GM12878 (cell line): ENCODE results near the gene ISG20. TPM values are rescaled to one million over a fixed set of nuclear protein-coding genes. Genes with fewer than 3 reads are reported as not detected.

Experiments
- ATF7 ChIP-seq: fragments of 450-650 bp; IDR thresholded peaks from 2 replicates; pipeline ENCODE4 v1.6.1; 2016; ENCODE audit warnings: low read depth, mild to moderate bottlenecking
- BRCA1 ChIP-seq: IDR thresholded peaks from 2 replicates; pipeline ENCODE4 v1.6.1; 2011; ENCODE audit warnings: low read depth, low read length, improper control_type of control experiment
- DPF2 ChIP-seq: fragments of 450-650 bp; IDR thresholded peaks from 2 replicates; pipeline ENCODE4 v1.6.1; 2017; ENCODE audit warnings: mild to moderate bottlenecking
- EP300 ChIP-seq, 2 experiments: fragments of 150-350 bp in 1 of 2; IDR thresholded peaks; 2 replicates each; pipeline ENCODE4 v1.6.1; 2011 to 2012; ENCODE audit warnings: low read depth in 2 of 2, low read length in 2 of 2, borderline replicate concordance in 1 of 2, improper control_type of control experiment in 1 of 2, inconsistent platforms in 1 of 2; ENCODE audit not compliant: control insufficient read depth in 1 of 2
- FOS ChIP-seq: IDR thresholded peaks from 3 replicates; pipeline ENCODE4 v1.6.1; 2011; ENCODE audit warnings: borderline replicate concordance; ENCODE audit not compliant: insufficient read length; ENCODE audit errors: extremely low read depth
- IKZF1 ChIP-seq: fragments of 450-650 bp; conservative IDR thresholded peaks from 2 replicates; pipeline ENCODE4 v1.6.1; 2017; ENCODE audit warnings: antibody characterized with exemption, mild to moderate bottlenecking
- POLR2AphosphoS2 ChIP-seq: IDR thresholded peaks from 2 replicates; pipeline ENCODE4 v1.6.1; 2011; ENCODE audit warnings: low read depth, mild to moderate bottlenecking, low read length, improper control_type of control experiment, moderate library complexity
- polyA plus RNA-seq, 11 experiments: library from polyadenylated mRNA; depleted of rRNA in 4 of 11; unstranded in 6 of 11; stranded (reverse) in 5 of 11; fragments of >200 nt; fragmentation: Nextera tagmentation in 4 of 11; fragmentation: Illumina TruSeq in 1 of 11; extraction: Ambion mirVana in 4 of 11; extraction: Trizol in 1 of 11; gene quantifications; 1 replicate in 1 of 11; 2 replicates in 10 of 11; pipeline versions ENCODE4 v1.2.1 to v1.2.3, GENCODE V29; 2011 to 2016; ENCODE audit warnings: inconsistent platforms in 2 of 11, missing spikeins in 2 of 11, low read depth in 1 of 11
- total RNA-seq, 4 experiments: library from RNA; depleted of rRNA in 3 of 4; stranded (reverse); fragments of >200 nt in 3 of 4; fragmentation: Illumina TruSeq in 1 of 4; extraction: Trizol in 1 of 4; gene quantifications; 2 replicates each; pipeline versions ENCODE4 v1.2.1 to v1.2.3, GENCODE V29; 2013 to 2021
- TF ChIP-seq, protein P1 (sequence below): fragments of 450-650 bp; IDR thresholded peaks from 2 replicates; pipeline ENCODE4 v1.6.1; 2017; ENCODE audit warnings: mild to moderate bottlenecking, moderate library complexity
- TF ChIP-seq, protein P2 (sequence below): IDR thresholded peaks from 2 replicates; pipeline ENCODE4 v1.6.1; 2011; ENCODE audit warnings: borderline replicate concordance, low read depth, mild to moderate bottlenecking, moderate library complexity, mixed read lengths, low read length; ENCODE audit not compliant: insufficient read depth; ENCODE audit errors: extremely low read length
- TF ChIP-seq, protein P3 (sequence below): IDR thresholded peaks from 2 replicates; pipeline ENCODE4 v1.6.1; 2012; ENCODE audit warnings: low read depth, low read length, improper control_type of control experiment
- TF ChIP-seq, protein P4 (sequence below): fragments of 450-650 bp; IDR thresholded peaks from 2 replicates; pipeline ENCODE4 v1.6.1; 2017; ENCODE audit warnings: mild to moderate bottlenecking, moderate library complexity

The ISG20 gene
- total and polyA plus RNA-seq, 10 of the 15 experiments (the other 5 are each of a cell fraction or from before 2014, with no cell fraction given), result 23.4 to 210 (median 85.9) TPM

DNA sequence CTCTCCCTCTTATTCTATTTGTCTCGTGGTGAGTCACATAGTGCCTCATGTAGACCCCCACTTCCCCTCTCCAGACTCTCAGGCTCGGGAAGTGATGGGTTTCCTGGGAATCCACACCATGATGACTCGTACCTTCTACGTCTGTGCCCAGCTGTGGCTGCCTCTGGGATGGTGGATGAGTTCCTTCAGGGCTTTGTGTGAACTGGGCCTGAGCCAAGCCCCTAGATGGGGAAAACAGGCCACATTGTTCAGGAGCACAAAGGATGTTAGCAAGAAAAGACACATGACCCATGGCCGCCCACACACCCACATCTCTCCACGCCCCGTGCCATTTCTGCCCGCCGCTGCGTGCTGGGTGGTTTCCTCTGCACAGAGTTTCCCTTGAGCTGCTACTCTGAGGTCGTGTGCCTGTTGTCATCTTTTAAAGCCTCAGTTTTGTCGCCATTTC, 10.5 kb downstream of the ISG20 start (continued):
- TF ChIP-seq, protein P1, sequence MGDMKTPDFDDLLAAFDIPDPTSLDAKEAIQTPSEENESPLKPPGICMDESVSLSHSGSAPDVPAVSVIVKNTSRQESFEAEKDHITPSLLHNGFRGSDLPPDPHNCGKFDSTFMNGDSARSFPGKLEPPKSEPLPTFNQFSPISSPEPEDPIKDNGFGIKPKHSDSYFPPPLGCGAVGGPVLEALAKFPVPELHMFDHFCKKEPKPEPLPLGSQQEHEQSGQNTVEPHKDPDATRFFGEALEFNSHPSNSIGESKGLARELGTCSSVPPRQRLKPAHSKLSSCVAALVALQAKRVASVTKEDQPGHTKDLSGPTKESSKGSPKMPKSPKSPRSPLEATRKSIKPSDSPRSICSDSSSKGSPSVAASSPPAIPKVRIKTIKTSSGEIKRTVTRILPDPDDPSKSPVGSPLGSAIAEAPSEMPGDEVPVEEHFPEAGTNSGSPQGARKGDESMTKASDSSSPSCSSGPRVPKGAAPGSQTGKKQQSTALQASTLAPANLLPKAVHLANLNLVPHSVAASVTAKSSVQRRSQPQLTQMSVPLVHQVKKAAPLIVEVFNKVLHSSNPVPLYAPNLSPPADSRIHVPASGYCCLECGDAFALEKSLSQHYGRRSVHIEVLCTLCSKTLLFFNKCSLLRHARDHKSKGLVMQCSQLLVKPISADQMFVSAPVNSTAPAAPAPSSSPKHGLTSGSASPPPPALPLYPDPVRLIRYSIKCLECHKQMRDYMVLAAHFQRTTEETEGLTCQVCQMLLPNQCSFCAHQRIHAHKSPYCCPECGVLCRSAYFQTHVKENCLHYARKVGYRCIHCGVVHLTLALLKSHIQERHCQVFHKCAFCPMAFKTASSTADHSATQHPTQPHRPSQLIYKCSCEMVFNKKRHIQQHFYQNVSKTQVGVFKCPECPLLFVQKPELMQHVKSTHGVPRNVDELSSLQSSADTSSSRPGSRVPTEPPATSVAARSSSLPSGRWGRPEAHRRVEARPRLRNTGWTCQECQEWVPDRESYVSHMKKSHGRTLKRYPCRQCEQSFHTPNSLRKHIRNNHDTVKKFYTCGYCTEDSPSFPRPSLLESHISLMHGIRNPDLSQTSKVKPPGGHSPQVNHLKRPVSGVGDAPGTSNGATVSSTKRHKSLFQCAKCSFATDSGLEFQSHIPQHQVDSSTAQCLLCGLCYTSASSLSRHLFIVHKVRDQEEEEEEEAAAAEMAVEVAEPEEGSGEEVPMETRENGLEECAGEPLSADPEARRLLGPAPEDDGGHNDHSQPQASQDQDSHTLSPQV, result no peak
- TF ChIP-seq BRCA1 (no peak), ATF7 (no peak), IKZF1 (peak; percentile 71), DPF2 (0 out of 2 replicates have a peak, but pooled peaks have one; percentile 21), EP300 (IDR thresholded peaks at IDR 0.05; ENCODE audit: borderline replicate concordance in 1 of 2, control insufficient read depth in 1 of 2, low read depth in 2 of 2, low read length in 2 of 2) (0 out of 4 replicates have a peak, but pooled peaks of 1 of the 2 experiments have one; percentile 14), POLR2AphosphoS2 (no peak), FOS (no peak)
- TF ChIP-seq, protein P2, sequence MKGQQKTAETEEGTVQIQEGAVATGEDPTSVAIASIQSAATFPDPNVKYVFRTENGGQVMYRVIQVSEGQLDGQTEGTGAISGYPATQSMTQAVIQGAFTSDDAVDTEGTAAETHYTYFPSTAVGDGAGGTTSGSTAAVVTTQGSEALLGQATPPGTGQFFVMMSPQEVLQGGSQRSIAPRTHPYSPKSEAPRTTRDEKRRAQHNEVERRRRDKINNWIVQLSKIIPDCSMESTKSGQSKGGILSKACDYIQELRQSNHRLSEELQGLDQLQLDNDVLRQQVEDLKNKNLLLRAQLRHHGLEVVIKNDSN, result peak; percentile 38
- TF ChIP-seq, protein P3, sequence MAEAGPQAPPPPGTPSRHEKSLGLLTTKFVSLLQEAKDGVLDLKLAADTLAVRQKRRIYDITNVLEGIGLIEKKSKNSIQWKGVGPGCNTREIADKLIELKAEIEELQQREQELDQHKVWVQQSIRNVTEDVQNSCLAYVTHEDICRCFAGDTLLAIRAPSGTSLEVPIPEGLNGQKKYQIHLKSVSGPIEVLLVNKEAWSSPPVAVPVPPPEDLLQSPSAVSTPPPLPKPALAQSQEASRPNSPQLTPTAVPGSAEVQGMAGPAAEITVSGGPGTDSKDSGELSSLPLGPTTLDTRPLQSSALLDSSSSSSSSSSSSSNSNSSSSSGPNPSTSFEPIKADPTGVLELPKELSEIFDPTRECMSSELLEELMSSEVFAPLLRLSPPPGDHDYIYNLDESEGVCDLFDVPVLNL, result no peak
- TF ChIP-seq, protein P4, sequence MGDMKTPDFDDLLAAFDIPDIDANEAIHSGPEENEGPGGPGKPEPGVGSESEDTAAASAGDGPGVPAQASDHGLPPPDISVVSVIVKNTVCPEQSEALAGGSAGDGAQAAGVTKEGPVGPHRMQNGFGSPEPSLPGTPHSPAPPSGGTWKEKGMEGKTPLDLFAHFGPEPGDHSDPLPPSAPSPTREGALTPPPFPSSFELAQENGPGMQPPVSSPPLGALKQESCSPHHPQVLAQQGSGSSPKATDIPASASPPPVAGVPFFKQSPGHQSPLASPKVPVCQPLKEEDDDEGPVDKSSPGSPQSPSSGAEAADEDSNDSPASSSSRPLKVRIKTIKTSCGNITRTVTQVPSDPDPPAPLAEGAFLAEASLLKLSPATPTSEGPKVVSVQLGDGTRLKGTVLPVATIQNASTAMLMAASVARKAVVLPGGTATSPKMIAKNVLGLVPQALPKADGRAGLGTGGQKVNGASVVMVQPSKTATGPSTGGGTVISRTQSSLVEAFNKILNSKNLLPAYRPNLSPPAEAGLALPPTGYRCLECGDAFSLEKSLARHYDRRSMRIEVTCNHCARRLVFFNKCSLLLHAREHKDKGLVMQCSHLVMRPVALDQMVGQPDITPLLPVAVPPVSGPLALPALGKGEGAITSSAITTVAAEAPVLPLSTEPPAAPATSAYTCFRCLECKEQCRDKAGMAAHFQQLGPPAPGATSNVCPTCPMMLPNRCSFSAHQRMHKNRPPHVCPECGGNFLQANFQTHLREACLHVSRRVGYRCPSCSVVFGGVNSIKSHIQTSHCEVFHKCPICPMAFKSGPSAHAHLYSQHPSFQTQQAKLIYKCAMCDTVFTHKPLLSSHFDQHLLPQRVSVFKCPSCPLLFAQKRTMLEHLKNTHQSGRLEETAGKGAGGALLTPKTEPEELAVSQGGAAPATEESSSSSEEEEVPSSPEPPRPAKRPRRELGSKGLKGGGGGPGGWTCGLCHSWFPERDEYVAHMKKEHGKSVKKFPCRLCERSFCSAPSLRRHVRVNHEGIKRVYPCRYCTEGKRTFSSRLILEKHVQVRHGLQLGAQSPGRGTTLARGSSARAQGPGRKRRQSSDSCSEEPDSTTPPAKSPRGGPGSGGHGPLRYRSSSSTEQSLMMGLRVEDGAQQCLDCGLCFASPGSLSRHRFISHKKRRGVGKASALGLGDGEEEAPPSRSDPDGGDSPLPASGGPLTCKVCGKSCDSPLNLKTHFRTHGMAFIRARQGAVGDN, result peak; percentile 75
